ENCODE results near the gene CHFR.
"Not testable (repeated sequence)": the region's sequence is repeated elsewhere in the genome, so short reads cannot be mapped to it uniquely, and the experiment has no call there.

The CHFR gene

DNA sequence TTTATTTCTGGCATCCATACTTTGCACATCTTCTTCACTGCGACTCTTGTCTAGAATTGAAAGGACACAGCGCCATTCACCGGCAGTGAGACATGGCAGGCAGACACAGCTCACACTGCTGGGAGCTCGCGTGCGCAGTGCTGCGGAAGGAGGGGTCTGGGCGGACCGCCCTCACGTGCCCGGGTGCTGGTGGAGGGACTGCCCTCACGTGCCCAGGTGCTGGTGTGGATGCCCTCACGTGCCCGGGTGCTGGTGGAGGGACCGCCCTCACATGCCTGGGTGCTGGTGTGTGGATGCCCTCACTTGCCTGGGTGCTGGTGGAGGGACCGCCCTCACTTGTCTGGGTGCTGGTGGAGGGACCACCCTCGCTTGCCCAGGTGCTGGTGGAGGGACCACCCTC is 30.8 kb downstream of the CHFR start:
- DNase-seq (ENCODE audit: low read depth): no peak
- H3K4me3 ChIP-seq (ENCODE audit: low read depth, low read length): no peak overlapping the region
- TF ChIP-seq POLR2A (IDR thresholded peaks at IDR 0.05; ENCODE audit: extremely low read depth, insufficient read length): no peak
- TF ChIP-seq, protein P1, sequence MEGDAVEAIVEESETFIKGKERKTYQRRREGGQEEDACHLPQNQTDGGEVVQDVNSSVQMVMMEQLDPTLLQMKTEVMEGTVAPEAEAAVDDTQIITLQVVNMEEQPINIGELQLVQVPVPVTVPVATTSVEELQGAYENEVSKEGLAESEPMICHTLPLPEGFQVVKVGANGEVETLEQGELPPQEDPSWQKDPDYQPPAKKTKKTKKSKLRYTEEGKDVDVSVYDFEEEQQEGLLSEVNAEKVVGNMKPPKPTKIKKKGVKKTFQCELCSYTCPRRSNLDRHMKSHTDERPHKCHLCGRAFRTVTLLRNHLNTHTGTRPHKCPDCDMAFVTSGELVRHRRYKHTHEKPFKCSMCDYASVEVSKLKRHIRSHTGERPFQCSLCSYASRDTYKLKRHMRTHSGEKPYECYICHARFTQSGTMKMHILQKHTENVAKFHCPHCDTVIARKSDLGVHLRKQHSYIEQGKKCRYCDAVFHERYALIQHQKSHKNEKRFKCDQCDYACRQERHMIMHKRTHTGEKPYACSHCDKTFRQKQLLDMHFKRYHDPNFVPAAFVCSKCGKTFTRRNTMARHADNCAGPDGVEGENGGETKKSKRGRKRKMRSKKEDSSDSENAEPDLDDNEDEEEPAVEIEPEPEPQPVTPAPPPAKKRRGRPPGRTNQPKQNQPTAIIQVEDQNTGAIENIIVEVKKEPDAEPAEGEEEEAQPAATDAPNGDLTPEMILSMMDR (IDR thresholded peaks at IDR 0.05; ENCODE audit: low read depth, low read length): no peak

DNA sequence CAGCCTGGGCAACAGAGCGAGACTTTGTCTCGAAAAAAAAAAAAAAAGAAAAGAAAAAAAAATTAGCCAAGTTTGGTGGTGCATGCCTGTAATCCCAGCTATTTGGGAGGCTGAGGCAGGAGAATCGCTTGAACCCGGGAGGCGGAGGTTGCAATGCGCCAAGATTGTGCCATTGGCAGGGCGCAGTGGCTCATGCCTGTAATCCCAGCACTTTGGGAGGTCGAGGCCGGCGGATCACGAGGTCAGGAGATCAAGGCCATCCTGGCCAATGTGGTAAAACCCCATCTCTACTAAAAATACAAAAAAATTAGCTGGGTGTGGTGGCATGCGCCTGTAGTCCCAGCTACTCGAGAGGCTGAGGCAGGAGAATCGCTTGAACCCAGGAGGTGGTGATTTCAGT is 32.2 kb downstream of the CHFR start:
- not testable (repeated sequence) for DNase-seq (ENCODE audit: low read depth); H3K4me3 ChIP-seq (ENCODE audit: low read depth, low read length)

DNA sequence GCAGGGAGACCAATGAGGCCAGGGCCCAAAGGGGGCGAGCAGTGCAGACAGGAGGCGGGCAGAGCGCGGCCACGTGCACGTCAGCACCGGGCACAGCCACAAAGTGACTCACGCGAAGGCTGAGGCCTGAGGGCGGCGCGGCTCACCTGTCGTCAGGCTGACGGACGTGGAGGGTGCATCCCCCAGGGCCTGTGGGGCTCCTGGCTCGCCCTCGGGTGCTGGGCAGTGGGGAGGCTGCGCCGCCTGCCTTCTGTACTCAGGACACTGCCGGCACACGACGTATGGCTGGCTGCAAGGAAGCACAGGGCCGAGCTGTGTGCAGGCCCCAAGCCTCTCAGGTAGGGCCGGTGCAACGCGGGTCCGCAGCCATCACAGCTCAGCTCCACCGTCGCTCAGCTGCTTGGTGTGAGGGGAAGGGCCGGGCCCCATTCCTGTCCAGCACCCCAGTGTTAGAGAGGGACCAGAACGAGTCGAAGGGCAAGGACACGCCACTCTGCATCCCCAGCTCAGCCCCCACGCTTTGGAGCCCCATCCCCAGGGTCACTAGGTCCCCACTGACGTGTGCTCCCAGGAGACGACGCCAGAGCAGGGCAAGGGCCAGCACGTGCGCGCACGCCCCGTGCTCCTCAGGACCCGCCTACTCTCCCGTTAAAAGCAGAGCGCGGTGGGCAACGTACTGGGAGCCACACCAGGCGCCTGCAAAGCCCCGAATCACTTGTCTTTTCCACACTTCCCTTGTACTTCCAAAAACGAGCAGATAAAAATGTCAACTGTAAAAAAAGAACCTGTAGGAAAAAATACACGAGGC is 33.9 kb downstream of the CHFR start:
- no peak overlapping the region for H3K4me3 ChIP-seq (ENCODE audit: low read depth, low read length)
- TF ChIP-seq POLR2A (IDR thresholded peaks at IDR 0.05; ENCODE audit: extremely low read depth, insufficient read length): no peak
- TF ChIP-seq, protein P1 (IDR thresholded peaks at IDR 0.05; ENCODE audit: low read depth, low read length): no peak
- TF ChIP-seq MYC (IDR thresholded peaks at IDR 0.05; ENCODE audit: low read depth, low read length): no peak
- TF ChIP-seq, protein P2, sequence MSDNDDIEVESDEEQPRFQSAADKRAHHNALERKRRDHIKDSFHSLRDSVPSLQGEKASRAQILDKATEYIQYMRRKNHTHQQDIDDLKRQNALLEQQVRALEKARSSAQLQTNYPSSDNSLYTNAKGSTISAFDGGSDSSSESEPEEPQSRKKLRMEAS (IDR thresholded peaks at IDR 0.05; ENCODE audit: low read depth, low read length): no peak
- DNase-seq (ENCODE audit: low read depth): no peak

DNA sequence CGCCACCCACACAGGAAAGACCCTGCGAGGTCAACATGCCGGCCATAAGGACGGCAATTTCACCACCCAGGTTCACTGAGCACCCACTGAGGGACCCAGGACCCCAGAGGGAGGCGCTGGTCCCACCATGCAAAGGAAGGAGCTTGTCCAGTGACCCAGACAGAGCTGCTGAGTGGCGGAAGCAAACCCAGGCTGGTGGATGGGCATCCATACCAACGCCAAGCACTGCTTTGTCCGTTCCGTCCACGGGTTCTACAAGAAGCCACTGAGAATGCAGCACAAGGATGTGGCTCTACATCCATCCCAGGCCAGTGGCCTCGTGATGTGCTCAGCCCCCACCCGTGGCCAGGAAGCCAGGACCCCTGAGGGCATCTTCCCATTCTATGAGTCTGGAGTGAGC is 34.9 kb downstream of the CHFR start:
- no peak for DNase-seq (ENCODE audit: low read depth)
- no peak overlapping the region for H3K4me3 ChIP-seq (ENCODE audit: low read depth, low read length)
- TF ChIP-seq, protein P2 (IDR thresholded peaks at IDR 0.05; ENCODE audit: low read depth, low read length): no peak
- TF ChIP-seq MYC (IDR thresholded peaks at IDR 0.05; ENCODE audit: low read depth, low read length) (no peak), POLR2A (IDR thresholded peaks at IDR 0.05; ENCODE audit: extremely low read depth, insufficient read length) (no peak)
- TF ChIP-seq, protein P1 (IDR thresholded peaks at IDR 0.05; ENCODE audit: low read depth, low read length): no peak

DNA sequence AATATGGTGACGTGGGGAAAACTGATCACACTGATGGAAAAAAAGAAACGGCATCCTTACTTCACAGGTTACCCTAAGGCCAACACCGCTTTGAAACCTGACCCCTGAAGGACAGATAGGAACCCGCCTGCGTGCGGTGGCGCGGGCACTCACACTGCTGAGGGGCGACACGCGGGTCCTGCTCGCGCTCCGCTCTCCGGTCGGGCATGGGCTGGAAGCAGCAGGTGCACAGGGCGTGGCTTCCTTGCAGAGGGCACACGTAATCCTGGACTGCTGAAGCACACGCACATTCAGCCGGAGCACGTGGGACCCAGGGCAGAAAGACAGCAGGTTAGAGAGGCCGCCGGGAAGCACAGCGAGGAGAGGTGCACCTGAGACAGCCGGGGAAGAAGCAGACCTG is 35.9 kb downstream of the CHFR start:
- no peak for TF ChIP-seq MYC (IDR thresholded peaks at IDR 0.05; ENCODE audit: low read depth, low read length)
- TF ChIP-seq POLR2A (IDR thresholded peaks at IDR 0.05; ENCODE audit: extremely low read depth, insufficient read length): no peak
- TF ChIP-seq, protein P1 (IDR thresholded peaks at IDR 0.05; ENCODE audit: low read depth, low read length): no peak
- TF ChIP-seq, protein P2 (IDR thresholded peaks at IDR 0.05; ENCODE audit: low read depth, low read length): no peak
- no peak for DNase-seq (ENCODE audit: low read depth)
- H3K4me3 ChIP-seq (ENCODE audit: low read depth, low read length): no peak overlapping the region

DNA sequence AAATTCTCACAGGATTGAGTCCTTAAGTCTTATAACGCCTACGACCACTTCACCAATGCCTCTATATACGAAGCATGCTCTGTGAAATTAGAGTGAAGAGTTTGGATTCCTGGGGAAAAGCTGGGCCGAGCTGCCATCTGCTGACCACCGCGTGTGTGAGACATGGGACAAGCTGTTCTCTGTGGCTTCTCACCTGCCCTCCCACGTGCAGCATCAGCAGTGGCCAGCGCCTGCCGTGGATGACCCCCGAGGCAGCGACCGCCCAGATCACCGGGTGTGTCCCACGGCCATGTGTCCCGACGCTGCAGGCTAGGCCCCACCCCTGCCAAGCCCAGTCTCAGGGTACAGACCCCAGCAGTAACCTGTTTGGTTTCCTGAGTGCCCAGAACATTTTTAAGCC is 37.1 kb downstream of the CHFR start:
- TF ChIP-seq, protein P1 (IDR thresholded peaks at IDR 0.05; ENCODE audit: low read depth, low read length): no peak
- no peak for TF ChIP-seq MYC (IDR thresholded peaks at IDR 0.05; ENCODE audit: low read depth, low read length)
- TF ChIP-seq POLR2A (IDR thresholded peaks at IDR 0.05; ENCODE audit: extremely low read depth, insufficient read length): no peak
- TF ChIP-seq, protein P2 (IDR thresholded peaks at IDR 0.05; ENCODE audit: low read depth, low read length): no peak
- H3K4me3 ChIP-seq (ENCODE audit: low read depth, low read length): no peak overlapping the region

More for the DNA sequence above, 37.1 kb downstream of the CHFR start:
- DNase-seq (ENCODE audit: low read depth): no peak
